HCT116 (cell line): Measurements from ENCODE around the gene KIF1A.

ENCODE experiments used
- CEBPB ChIP-seq: IDR thresholded peaks from 2 replicates; pipeline ENCODE4 v1.6.1; 2012; ENCODE audit warnings: low read depth
- TF ChIP-seq, protein P1 (sequence below), 3 experiments: fragments of 200-600 bp in 1 of 3; sonication (generic) in 1 of 3; IDR thresholded peaks in 2 of 3; conservative IDR thresholded peaks in 1 of 3; 2 replicates each; pipeline ENCODE4 v1.5.1; 2012 to 2017; ENCODE audit warnings: low read depth in 2 of 3, low read length in 2 of 3, antibody characterized with exemption in 1 of 3, borderline replicate concordance in 1 of 3, control low read depth in 1 of 3, mild to moderate bottlenecking in 1 of 3, mixed read lengths in 1 of 3, mixed run types in 1 of 3, moderate library complexity in 1 of 3; ENCODE audit not compliant: insufficient read depth in 1 of 3

- no peak for TF ChIP-seq CEBPB
- TF ChIP-seq, protein P1, sequence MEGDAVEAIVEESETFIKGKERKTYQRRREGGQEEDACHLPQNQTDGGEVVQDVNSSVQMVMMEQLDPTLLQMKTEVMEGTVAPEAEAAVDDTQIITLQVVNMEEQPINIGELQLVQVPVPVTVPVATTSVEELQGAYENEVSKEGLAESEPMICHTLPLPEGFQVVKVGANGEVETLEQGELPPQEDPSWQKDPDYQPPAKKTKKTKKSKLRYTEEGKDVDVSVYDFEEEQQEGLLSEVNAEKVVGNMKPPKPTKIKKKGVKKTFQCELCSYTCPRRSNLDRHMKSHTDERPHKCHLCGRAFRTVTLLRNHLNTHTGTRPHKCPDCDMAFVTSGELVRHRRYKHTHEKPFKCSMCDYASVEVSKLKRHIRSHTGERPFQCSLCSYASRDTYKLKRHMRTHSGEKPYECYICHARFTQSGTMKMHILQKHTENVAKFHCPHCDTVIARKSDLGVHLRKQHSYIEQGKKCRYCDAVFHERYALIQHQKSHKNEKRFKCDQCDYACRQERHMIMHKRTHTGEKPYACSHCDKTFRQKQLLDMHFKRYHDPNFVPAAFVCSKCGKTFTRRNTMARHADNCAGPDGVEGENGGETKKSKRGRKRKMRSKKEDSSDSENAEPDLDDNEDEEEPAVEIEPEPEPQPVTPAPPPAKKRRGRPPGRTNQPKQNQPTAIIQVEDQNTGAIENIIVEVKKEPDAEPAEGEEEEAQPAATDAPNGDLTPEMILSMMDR (IDR thresholded peaks at IDR 0.05 in 2 of 3, conservative IDR thresholded peaks at IDR 0.05 in 1 of 3; ENCODE audit: borderline replicate concordance in 1 of 3, insufficient read depth in 1 of 3, low read depth in 2 of 3, low read length in 2 of 3): no peak
Observed at GRCh38 chr2:240850756-240851077, 30.7 kb upstream of the KIF1A start.
